ENCODE data around the gene CSMD2.

Gene CSMD2

DNA sequence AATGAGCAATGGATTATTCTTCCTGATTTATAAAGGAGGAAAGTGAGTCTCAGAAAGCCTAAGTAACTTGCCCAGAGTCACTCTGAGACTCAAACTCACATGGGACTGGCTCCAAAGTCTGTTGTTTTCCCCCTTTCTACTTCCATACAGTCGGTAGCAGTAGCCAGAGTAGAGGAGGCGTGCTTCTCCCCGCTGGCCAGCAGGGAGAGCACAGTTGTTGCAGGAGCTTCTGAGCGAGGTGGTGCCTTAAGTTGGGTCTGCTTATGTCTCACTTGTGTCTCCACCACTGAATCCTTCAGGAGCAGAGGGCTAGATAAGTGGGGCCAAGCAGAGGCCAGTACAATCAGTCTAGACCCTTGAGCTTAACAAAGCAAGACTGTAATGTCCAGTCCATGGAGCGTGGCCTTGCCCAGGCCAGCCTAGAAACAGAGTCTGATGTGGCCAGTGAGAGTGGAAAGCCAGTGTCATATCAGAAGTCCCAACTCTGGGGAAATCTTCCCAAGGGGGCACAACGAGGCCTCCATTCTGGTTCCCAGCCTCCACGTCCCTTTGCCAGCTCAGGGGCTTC is 510.7 kb downstream of the CSMD2 start:
- TF ChIP-seq, protein P1, sequence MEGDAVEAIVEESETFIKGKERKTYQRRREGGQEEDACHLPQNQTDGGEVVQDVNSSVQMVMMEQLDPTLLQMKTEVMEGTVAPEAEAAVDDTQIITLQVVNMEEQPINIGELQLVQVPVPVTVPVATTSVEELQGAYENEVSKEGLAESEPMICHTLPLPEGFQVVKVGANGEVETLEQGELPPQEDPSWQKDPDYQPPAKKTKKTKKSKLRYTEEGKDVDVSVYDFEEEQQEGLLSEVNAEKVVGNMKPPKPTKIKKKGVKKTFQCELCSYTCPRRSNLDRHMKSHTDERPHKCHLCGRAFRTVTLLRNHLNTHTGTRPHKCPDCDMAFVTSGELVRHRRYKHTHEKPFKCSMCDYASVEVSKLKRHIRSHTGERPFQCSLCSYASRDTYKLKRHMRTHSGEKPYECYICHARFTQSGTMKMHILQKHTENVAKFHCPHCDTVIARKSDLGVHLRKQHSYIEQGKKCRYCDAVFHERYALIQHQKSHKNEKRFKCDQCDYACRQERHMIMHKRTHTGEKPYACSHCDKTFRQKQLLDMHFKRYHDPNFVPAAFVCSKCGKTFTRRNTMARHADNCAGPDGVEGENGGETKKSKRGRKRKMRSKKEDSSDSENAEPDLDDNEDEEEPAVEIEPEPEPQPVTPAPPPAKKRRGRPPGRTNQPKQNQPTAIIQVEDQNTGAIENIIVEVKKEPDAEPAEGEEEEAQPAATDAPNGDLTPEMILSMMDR (conservative IDR thresholded peaks at IDR 0.05; ENCODE audit: low read length) = peak; percentile 69
- peak; percentile 54 for DNase-seq (ENCODE audit: low read depth)
- H3K4me3 ChIP-seq (ENCODE audit: low read length) = no peak overlapping the region

DNA sequence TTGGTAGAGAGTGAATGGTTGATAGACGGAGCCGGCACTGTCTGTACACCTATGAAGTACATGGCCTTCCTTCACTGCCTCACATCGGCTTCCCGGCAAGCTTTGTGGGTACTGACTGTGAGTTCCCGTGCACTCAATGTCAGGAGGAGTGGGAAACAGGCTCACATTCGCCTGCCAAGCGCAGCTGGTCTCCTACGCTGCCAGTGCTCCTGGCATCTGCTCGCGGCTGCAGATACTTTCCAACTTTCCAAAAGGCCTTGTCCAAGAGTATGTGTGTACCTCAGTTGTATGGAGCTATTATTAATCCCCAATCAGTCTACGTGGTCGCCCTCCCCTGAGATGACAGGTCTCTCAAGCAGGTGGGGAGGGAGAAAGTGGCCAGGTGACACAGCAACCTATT is 511.8 kb downstream of the CSMD2 start:
- TF ChIP-seq, protein P1 (conservative IDR thresholded peaks at IDR 0.05; ENCODE audit: low read length) = no peak
- no peak overlapping the region for H3K4me3 ChIP-seq (ENCODE audit: low read length)
- no peak for DNase-seq (ENCODE audit: low read depth)

DNA sequence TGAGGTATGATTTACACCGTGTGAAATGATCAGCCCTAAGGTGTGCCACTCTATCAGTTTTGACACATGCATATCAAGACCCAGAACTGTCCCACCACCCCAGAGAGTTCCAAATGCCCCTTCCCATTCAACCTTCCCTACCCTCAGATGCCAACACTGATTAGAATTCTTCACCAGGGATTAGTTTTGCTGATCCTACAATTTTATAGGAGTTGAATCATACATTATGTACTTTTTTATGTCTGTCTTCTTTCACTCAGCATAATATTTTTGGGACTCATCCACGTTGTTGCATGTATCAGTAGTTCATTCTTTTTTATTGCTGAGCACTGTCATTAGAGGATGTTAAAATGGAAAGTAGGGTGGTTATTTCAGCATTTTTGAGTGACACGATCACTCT is 514.3 kb downstream of the CSMD2 start:
- no peak for DNase-seq (ENCODE audit: low read depth)
- no peak overlapping the region for H3K4me3 ChIP-seq (ENCODE audit: low read length)
- TF ChIP-seq, protein P1 (conservative IDR thresholded peaks at IDR 0.05; ENCODE audit: low read length) = no peak

DNA sequence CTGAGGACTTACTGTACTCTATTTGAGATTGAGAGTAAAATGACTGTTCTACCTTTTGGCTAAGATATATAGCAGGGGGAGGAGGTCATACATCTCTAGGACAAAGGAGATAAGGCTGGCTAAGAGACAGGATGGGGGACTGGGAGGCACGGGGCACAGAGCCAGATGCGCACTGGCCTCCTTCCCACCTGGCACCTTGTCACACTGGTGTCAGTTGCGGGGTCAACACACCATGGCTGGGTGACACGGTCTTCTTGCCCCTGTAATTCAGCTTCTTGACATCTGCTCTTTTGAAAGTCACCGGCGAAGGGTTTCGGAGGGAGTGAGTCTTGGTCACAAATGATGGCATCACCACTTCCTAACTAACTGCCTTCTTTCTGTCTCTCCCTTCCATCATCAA is 515.3 kb downstream of the CSMD2 start:
- TF ChIP-seq, protein P1 (conservative IDR thresholded peaks at IDR 0.05; ENCODE audit: low read length) = no peak
- DNase-seq (ENCODE audit: low read depth) = no peak
- H3K4me3 ChIP-seq (ENCODE audit: low read length) = no peak overlapping the region

DNA sequence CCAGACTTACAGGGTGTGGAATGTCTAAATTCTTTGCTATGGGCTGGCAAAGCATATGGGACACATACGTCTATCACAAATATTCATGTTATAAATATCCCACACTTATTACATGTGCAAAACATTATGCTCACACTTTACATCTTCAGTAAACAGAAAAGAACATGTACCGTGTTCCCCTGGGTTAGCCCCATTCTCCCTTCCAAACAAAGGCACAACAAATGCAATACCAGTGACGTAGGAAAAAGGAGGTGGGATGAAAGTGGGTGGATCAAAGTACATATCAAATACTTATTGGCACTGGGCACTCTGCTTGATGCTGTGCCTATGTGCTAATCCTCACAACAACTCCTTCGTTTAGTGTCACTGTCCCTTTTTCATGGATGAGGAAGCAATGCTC is 521.8 kb downstream of the CSMD2 start:
- TF ChIP-seq, protein P1 (conservative IDR thresholded peaks at IDR 0.05; ENCODE audit: low read length) = no peak
- no peak overlapping the region for H3K4me3 ChIP-seq (ENCODE audit: low read length)
- DNase-seq (ENCODE audit: low read depth) = no peak

DNA sequence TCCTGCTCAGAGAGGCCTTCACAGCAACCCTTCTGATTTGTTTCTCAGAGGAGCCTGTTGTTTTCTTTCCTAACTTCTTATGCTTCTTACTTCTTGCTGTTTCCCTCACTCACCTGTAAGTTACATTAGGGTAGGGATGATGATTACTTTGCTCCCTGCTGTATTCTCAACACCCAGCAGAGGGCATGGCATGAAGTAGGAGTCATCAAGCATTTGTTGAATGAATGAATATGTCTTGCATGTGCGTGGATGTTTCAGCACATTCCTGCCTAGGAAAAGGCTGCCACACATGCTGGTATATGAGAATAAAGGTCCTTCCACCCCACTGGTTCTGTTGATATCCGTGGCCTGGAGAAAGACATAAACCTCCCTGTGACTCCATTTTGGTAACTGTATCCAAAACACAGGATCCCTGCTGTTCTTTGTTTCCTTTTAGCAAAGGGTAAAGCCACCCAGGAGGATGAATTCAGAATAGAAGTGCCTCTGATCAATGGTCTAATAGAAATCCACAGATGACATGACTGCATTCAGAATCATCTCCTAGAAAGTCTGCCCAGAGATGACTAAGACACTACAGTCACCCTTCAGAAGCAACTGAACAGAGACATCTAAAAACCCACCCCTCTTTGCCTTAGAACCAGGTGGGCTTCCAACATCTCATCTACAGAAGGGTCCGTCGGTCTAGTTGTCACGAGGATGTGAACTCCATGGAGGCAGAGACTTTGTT is 523.8 kb downstream of the CSMD2 start:
- peak; percentile 59 for DNase-seq (ENCODE audit: low read depth)
- no peak overlapping the region for H3K4me3 ChIP-seq (ENCODE audit: low read length)
- TF ChIP-seq, protein P1 (conservative IDR thresholded peaks at IDR 0.05; ENCODE audit: low read length) = peak; percentile 77

DNA sequence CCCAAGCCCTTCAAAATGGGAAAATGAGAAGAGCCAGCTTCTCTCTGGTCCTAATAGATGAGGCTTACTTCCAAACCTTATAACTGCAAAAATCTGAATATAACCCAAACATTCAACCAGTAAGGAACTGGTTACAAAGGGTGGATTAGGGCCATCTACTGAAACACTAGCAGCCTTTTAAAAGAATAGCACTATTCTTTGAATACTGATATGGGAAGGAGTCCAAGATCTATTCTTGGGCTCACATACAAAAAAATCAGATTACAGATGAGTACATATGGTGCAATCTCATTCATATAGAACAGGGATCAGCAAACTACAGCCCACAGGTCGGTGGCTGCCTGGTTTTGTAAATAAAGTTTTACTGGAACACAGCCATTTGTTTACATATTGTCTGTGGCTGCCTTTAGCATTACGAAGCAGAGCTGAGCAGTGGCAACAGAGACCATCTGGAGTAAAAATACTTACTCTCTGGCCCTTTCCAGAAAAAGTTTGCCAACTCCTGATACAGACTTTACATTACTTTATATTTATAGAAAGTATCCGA is 524.8 kb downstream of the CSMD2 start:
- no peak overlapping the region for H3K4me3 ChIP-seq (ENCODE audit: low read length)
- TF ChIP-seq, protein P1 (conservative IDR thresholded peaks at IDR 0.05; ENCODE audit: low read length) = no peak
- DNase-seq (ENCODE audit: low read depth) = peak; percentile 31

Data from AG10803 (cell line).